Stimulated activated CD4-positive, alpha-beta T cell treated with anti-CD3 and anti-CD28 coated beads, Interleukin-15, amount 100 ng/mL, for 48 hours (primary cell): Measurements from ENCODE around the gene LLGL1.

Experiments
- DNase-seq, 2 donors: peaks; one replicate each; pipeline ENCODE4 v3.0.0-alpha.2; 2020; ENCODE audit warnings: low read depth in 2 of 2

The LLGL1 gene

GRCh38 chr17:18252160-18252559, 26.7 kb downstream of the LLGL1 start:
- DNase-seq: no peak

GRCh38 chr17:18253187-18253884, 27.9 kb downstream of the LLGL1 start:
- DNase-seq: no peak

- DNase-seq: no peak
Observed at GRCh38 chr17:18253947-18254821, 28.7 kb downstream of the LLGL1 start.

- no peak for DNase-seq
Observed at GRCh38 chr17:18254888-18255649, 29.6 kb downstream of the LLGL1 start.

- DNase-seq: no peak
Observed at GRCh38 chr17:18256351-18256750, 30.9 kb downstream of the LLGL1 start.

- no peak for DNase-seq
Observed at GRCh38 chr17:18256776-18257175, 31.3 kb downstream of the LLGL1 start.

GRCh38 chr17:18257268-18257981, 32.0 kb downstream of the LLGL1 start:
- DNase-seq: no peak

GRCh38 chr17:18257982-18258355, 32.5 kb downstream of the LLGL1 start:
- peak in 1 of 2 donors; percentile 39 for DNase-seq

GRCh38 chr17:18258356-18259038, 33.1 kb downstream of the LLGL1 start, which contains the start of gene FLII:
FLII (minus strand) TSS chr17:18258738; CDS start chr17:18258690, 48 bp downstream.
- no peak for DNase-seq

- DNase-seq: no peak
Observed at GRCh38 chr17:18259621-18260331, 34.3 kb downstream of the LLGL1 start.

GRCh38 chr17:18260332-18261145, 35.1 kb downstream of the LLGL1 start, which contains the start of gene MIEF2:
MIEF2 (plus strand) TSS chr17:18260662; CDS start chr17:18262721, 2,059 bp downstream.
- peak; percentile 87 to 92 for DNase-seq

- no peak for DNase-seq
Observed at GRCh38 chr17:18261146-18261515, 35.7 kb downstream of the LLGL1 start.

GRCh38 chr17:18261659-18262058, 36.2 kb downstream of the LLGL1 start:
- DNase-seq: no peak

- no peak for DNase-seq
Observed at GRCh38 chr17:18262111-18262510, 36.7 kb downstream of the LLGL1 start.

GRCh38 chr17:18262641-18263040, 37.2 kb downstream of the LLGL1 start:
- no peak for DNase-seq

- DNase-seq: no peak
Observed at GRCh38 chr17:18263885-18264682, 38.6 kb downstream of the LLGL1 start.

GRCh38 chr17:18267366-18267765, 41.9 kb downstream of the LLGL1 start:
- no peak for DNase-seq

GRCh38 chr17:18267927-18268711, 42.7 kb downstream of the LLGL1 start:
- DNase-seq: no peak
